Sigmoid colon (tissue), 4 donors: ENCODE measurements around the gene ANAPC16.
A peak's percentile ranks its signal among the peaks of the same experiment; 100 is the strongest.

Experiments
- POLR2A ChIP-seq, 2 donors: fragments of 450-650 bp; IDR thresholded peaks; one replicate each; pipeline ENCODE4 v1.6.1; 2016; ENCODE audit warnings: antibody characterized with exemption in 2 of 2, mild to moderate bottlenecking in 2 of 2, moderate library complexity in 2 of 2
- POLR2AphosphoS5 ChIP-seq, 4 donors: sonication (generic); formaldehyde crosslinking; IDR thresholded peaks; one replicate each; pipeline ENCODE4 v1.6.1; 2017; ENCODE audit warnings: antibody characterized with exemption in 4 of 4
- TF ChIP-seq, protein P1 (sequence below), 4 experiments: fragments of 450-650 bp in 3 of 4; fragments of 200-600 bp in 1 of 4; IDR thresholded peaks; one replicate each; pipeline ENCODE4 v1.5.1; 2016 to 2019; ENCODE audit warnings: antibody characterized with exemption in 4 of 4, mild to moderate bottlenecking in 3 of 4, moderate library complexity in 2 of 4

DNA sequence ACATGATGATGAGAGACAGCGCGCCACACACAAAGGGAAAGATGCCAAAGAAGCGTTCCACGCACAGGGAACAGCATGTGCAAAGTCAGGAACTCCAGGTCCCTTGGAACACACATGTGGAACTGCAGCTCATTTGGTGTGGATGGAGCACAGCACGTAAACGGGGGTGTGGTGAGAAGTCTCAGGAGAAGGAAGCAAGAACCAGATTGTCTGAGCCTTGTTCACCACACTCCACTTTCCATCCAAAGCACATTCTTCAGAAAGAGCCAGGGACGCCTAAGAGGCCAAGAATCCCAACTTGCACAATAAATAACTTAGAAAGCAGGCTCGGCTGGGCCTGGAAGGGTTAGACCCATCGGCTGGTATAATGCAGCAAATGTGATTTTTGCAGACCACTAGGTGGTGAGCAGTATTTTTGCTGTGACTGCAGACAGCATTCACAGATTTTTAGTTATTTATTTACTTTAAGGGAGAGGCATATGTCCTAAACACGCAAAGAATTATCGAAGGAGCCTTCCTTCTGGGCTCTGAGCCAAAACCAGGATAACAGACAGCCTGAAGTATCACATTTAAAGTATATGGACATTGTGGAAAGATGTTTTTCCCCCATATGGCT is 28.1 kb downstream of the ANAPC16 start:
- TF ChIP-seq POLR2A (IDR thresholded peaks at IDR 0.05), result no peak
- TF ChIP-seq, protein P1, sequence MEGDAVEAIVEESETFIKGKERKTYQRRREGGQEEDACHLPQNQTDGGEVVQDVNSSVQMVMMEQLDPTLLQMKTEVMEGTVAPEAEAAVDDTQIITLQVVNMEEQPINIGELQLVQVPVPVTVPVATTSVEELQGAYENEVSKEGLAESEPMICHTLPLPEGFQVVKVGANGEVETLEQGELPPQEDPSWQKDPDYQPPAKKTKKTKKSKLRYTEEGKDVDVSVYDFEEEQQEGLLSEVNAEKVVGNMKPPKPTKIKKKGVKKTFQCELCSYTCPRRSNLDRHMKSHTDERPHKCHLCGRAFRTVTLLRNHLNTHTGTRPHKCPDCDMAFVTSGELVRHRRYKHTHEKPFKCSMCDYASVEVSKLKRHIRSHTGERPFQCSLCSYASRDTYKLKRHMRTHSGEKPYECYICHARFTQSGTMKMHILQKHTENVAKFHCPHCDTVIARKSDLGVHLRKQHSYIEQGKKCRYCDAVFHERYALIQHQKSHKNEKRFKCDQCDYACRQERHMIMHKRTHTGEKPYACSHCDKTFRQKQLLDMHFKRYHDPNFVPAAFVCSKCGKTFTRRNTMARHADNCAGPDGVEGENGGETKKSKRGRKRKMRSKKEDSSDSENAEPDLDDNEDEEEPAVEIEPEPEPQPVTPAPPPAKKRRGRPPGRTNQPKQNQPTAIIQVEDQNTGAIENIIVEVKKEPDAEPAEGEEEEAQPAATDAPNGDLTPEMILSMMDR (IDR thresholded peaks at IDR 0.05), result peak in 2 of 4 experiments; percentile 17 to 28
- peak; percentile 75 to 85 (median 80) for TF ChIP-seq POLR2AphosphoS5 (IDR thresholded peaks at IDR 0.05)
